Epithelial cell of umbilical artery (primary cell): ENCODE results near the gene SIPA1L2. TPM values are rescaled to one million over a fixed set of nuclear protein-coding genes. Genes with fewer than 3 reads are reported as not detected.

Experiments
- total RNA-seq: library from RNA; depleted of rRNA; stranded (reverse); fragments of >200 nt; gene quantifications from 2 replicates; pipeline ENCODE4 v1.2.3, GENCODE V29; 2014

SIPA1L2 gene
- 22.6 and 28.6 TPM in 2 replicates for total RNA-seq

GRCh38 chr1:232630047-232630893, at the start of gene SIPA1L2:
Gene SIPA1L2 (minus strand): TSS chr1:232630133. CDS start chr1:232515339, 114,794 bp downstream.

Other genes starting within 250 kb of the SIPA1L2 start
- gene MAP10, start 175.3 kb upstream of the SIPA1L2 start, total RNA-seq, result 1.3 and 1.4 TPM in 2 replicates